ENCODE data around the gene EPGN. TPM values are rescaled to one million over a fixed set of nuclear protein-coding genes. Genes with fewer than 3 reads are reported as not detected.
"Not testable (repeated sequence)": the region's sequence is repeated elsewhere in the genome, so short reads cannot be mapped to it uniquely, and the experiment has no call there.

Gene EPGN
- total RNA-seq, 8 experiments from 2014 or later = 0.11 to 3.0 (median 0.46) TPM; not detected in 4

DNA sequence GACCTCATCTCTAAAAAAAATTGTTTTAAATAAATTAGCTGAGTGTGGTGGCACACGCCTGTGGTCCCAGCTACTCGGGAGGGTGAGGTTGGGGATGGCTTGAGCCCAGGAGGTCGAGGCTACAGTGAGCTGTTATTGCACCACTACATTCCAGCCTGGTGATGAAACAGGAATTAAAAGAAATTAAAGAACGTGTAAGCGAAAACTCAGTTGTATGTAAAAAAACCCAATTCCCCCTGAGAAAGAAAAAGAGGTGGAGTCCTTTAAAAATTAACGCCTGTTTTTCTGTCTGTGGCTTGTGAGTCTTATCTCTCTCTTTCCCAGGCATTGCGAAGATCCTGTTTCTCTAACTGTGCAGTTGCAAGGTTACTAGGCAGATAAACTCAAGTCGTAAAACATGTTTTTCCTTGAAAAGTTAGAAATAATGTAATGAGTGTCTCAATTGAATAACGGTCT lies 22.1 kb downstream of the EPGN start:
- Histone ChIP-seq H3K27ac (no peak overlapping the region), H3K4me3 (no peak overlapping the region), H3K4me1 (replicated peaks in 1 of 2) (no peaks in the 10 kb centered on the region)
- in situ Hi-C loops (cut with MboI; ENCODE audit: low pct_unique_long_range_greater_than_20kb in 2 of 9, low sequenced_read_pairs in 9 of 9, unreplicated experiment in 9 of 9) = loop anchor here in 1 of 9 experiments (25.0 kb wide), 1 partner anchor 332 kb away; no protein-coding TSS in a partner anchor
- 56 to 100% (median 82%) methylated on average over 1 to 9 of the region's 9 CpGs; no CpG with 5 or more reads in 1 of the 10 experiments for WGBS, 10 experiments
- no peak for ATAC-seq (replicated peaks in 6 of 8)

GRCh38 chr4:74331252-74331651 lies 23.0 kb downstream of the EPGN start:
- no peaks in the 10 kb centered on the region for H3K4me1 ChIP-seq (replicated peaks in 1 of 2)
- no peak overlapping the region for H3K27ac ChIP-seq
- WGBS, 10 experiments = 36 to 100% (median 69%) methylated on average over 1 to 2 of the region's 2 CpGs; no CpG with 5 or more reads in 4 of the 10 experiments
- ATAC-seq (replicated peaks in 6 of 8) = no peak
- H3K4me3 ChIP-seq = no peak overlapping the region
- in situ Hi-C loops (cut with MboI; ENCODE audit: low pct_unique_long_range_greater_than_20kb in 2 of 9, low sequenced_read_pairs in 9 of 9, unreplicated experiment in 9 of 9) = loop anchor here in 1 of 9 experiments (25.0 kb wide), 1 partner anchor 331 kb away; no protein-coding TSS in a partner anchor

DNA sequence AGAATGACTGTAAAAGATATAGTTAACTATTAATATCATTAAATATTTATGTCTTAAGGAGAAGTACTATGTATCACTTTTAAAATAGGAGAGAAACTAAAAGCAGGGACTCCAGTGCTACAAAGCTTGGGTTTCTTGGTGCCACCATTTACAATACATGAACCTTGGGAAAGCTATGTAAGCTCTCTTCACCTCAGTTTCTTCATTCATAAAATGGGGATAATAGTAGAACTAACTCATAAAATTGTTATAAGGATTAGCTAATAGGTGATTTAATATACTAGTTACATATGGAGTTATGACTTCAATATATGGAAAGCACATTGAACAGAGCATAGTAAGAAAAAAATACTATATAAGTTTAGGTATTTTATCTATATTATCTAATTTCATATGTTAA lies 23.7 kb downstream of the EPGN start:
- Histone ChIP-seq H3K4me1 (replicated peaks in 1 of 2) (no peaks in the 10 kb centered on the region), H3K4me3 (no peak overlapping the region), H3K27ac (no peak overlapping the region)
- no peak for ATAC-seq (replicated peaks in 6 of 8)
- in situ Hi-C loops (cut with MboI; ENCODE audit: low pct_unique_long_range_greater_than_20kb in 2 of 9, low sequenced_read_pairs in 9 of 9, unreplicated experiment in 9 of 9) = loop anchor here in 1 of 9 experiments (25.0 kb wide), 1 partner anchor 330 kb away; no protein-coding TSS in a partner anchor

DNA sequence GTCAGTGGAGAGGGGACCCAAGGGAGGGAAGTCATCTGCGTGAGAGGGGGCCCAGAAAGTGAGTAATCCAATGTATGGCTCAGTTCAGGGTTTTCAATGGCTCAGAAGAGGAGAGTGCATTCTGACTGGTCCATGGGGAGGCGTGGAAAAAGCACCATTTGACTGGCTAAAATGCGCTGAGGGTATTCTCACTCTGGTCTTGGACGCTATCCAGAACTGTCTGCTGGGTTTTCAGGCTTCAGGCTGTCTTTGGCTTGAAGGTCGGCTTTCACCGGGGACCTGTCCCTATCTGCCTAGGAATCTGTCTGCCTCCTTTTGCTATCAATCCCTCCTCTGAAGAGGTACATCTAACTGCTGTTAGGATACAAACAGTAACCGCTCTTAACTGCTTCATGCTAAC lies 26.4 kb downstream of the EPGN start:
- no peak for ATAC-seq (replicated peaks in 6 of 8)
- Histone ChIP-seq H3K27ac (no peak overlapping the region), H3K4me3 (no peak overlapping the region), H3K4me1 (replicated peaks in 1 of 2) (no peaks in the 10 kb centered on the region)
- 80 to 100% (median 90%) methylated on average over 1 to 7 of the region's 7 CpGs; no CpG with 5 or more reads in 1 of the 10 experiments for WGBS, 10 experiments
- in situ Hi-C loops (cut with MboI; ENCODE audit: low pct_unique_long_range_greater_than_20kb in 2 of 9, low sequenced_read_pairs in 9 of 9, unreplicated experiment in 9 of 9) = loop anchor here in 1 of 9 experiments (25.0 kb wide), 1 partner anchor 328 kb away; no protein-coding TSS in a partner anchor

- WGBS, 10 experiments = 46 to 100% (median 80%) methylated on average over 1 to 5 of the region's 5 CpGs
- no peaks in the 10 kb centered on the region for H3K4me1 ChIP-seq (replicated peaks in 1 of 2)
- ATAC-seq (replicated peaks in 6 of 8) = no peak
- in situ Hi-C loops (cut with MboI; ENCODE audit: low pct_unique_long_range_greater_than_20kb in 2 of 9, low sequenced_read_pairs in 9 of 9, unreplicated experiment in 9 of 9) = loop anchor here in 1 of 9 experiments (25.0 kb wide), 1 partner anchor 327 kb away; no protein-coding TSS in a partner anchor
- no peak overlapping the region for H3K4me3 ChIP-seq
- no peak overlapping the region for H3K27ac ChIP-seq
Measured at GRCh38 chr4:74335341-74336021, 27.2 kb downstream of the EPGN start.

DNA sequence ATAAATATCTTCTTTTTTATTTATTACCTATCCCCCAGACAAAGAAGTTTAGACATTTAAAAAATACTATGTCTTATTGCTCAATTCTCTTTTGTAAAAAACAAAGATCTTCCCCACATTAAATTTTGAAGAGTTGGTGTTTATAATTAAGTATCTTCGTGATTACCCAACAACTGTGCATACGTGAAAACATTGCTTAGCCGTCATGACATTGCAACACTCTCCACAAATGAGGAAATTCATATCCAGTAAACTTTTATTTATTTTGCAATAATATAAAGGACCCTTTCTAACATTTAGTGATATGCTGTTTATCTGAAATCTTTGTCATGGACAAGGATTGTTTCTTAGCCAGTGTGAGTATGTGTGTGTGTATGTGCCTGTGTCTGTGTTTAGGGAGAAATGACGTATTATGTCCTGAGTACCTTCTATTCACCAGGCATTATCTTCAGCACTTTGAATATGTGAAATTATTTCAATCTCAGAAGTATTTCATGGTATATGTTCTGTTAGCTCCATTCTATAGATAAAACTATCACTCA lies 30.6 kb downstream of the EPGN start:
- WGBS, 10 experiments = 33 to 100% (median 91%) methylated on average over 2 to 4 of the region's 4 CpGs
- H3K4me3 ChIP-seq = no peak overlapping the region
- in situ Hi-C loops (cut with MboI; ENCODE audit: low pct_unique_long_range_greater_than_20kb in 2 of 9, low sequenced_read_pairs in 9 of 9, unreplicated experiment in 9 of 9) = loop anchor here in 1 of 9 experiments (25.0 kb wide), 1 partner anchor 323 kb away; no protein-coding TSS in a partner anchor
- no peak for ATAC-seq (replicated peaks in 6 of 8)
- no peaks in the 10 kb centered on the region for H3K4me1 ChIP-seq (replicated peaks in 1 of 2)
- H3K27ac ChIP-seq = no peak overlapping the region

DNA sequence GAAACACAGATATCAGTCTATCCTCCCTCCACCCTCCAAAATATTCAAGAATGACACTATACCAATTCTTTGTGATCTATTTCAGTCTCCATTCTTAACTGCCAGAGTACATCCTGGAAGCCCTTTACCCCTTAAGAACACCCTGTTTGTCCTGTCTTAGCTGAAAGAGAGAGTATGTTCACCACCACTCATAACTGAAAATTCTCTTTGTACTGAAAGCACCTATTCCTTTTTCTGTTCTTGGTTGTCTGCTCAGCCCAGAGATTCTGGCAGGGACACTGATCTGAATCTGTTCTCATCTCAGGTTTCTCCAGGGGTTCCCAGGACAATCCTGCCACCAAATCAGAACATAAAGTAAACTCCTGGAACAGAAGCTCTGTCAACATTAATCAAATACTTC lies 31.2 kb downstream of the EPGN start:
- no peaks in the 10 kb centered on the region for H3K4me1 ChIP-seq (replicated peaks in 1 of 2)
- no peak overlapping the region for H3K4me3 ChIP-seq
- in situ Hi-C loops (cut with MboI; ENCODE audit: low pct_unique_long_range_greater_than_20kb in 2 of 9, low sequenced_read_pairs in 9 of 9, unreplicated experiment in 9 of 9) = loop anchor here in 1 of 9 experiments (25.0 kb wide), 1 partner anchor 323 kb away; no protein-coding TSS in a partner anchor
- no peak for ATAC-seq (replicated peaks in 6 of 8)
- H3K27ac ChIP-seq = no peak overlapping the region

DNA sequence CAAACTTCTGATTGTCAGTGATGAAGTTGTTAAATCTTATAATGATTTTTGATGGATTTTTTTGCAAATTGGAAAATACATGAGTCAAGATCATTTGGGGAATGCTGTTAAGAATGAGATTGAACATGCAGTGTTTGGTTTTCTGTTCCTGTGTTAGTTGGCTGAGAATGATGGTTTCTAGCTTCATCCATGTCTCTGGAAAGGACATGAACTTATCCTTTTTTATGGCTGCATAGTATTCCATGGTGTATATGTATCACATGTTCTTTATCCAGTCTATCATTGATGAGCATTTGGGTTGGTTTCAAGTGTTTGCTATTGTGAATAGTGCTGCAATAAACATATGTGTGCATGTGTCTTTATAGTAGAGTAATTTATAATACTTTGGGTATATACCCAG lies 32.2 kb downstream of the EPGN start:
- not testable (repeated sequence) for ATAC-seq (replicated peaks in 6 of 8); H3K4me1 ChIP-seq (replicated peaks in 1 of 2); H3K27ac ChIP-seq; H3K4me3 ChIP-seq
- in situ Hi-C loops (cut with MboI; ENCODE audit: low pct_unique_long_range_greater_than_20kb in 2 of 9, low sequenced_read_pairs in 9 of 9, unreplicated experiment in 9 of 9) = loop anchor here in 1 of 9 experiments (25.0 kb wide), 1 partner anchor 322 kb away; no protein-coding TSS in a partner anchor

DNA sequence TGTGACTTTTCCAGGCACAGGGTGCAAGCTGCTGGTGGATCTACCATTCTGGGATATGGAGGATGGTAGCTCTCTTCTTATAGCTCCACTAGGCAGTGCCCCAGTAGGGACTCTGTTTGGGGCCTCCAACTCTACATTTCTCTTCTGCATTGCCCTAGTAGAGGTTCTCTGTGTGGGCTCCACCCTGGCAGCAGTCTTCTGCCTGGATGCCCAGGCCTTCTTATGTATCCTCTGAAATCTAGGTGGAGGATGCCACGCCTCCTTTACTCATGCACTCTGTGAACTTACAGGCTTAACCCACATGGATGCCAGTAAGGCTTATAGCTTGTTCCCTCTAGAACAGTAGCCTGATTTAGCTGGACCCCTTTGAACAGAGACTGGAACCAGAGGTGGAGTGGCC lies 35.8 kb downstream of the EPGN start:
- WGBS, 10 experiments = 0 to 33% (median 14%) methylated on average over 1 of the region's 1 CpG; no CpG with 5 or more reads in 7 of the 10 experiments
- Histone ChIP-seq H3K4me1 (replicated peaks in 1 of 2) (no peaks in the 10 kb centered on the region), H3K4me3 (no peak overlapping the region), H3K27ac (no peak overlapping the region)
- no peak for ATAC-seq (replicated peaks in 6 of 8)
- in situ Hi-C loops (cut with MboI; ENCODE audit: low pct_unique_long_range_greater_than_20kb in 2 of 9, low sequenced_read_pairs in 9 of 9, unreplicated experiment in 9 of 9) = loop anchor here in 1 of 9 experiments (25.0 kb wide), 1 partner anchor 318 kb away; no protein-coding TSS in a partner anchor

- no peak overlapping the region for H3K27ac ChIP-seq
- H3K4me3 ChIP-seq = no peak overlapping the region
- WGBS, 10 experiments = 12 to 88% (median 55%) methylated on average over 2 to 4 of the region's 4 CpGs; no CpG with 5 or more reads in 1 of the 10 experiments
- no peak for ATAC-seq (replicated peaks in 6 of 8)
- no peaks in the 10 kb centered on the region for H3K4me1 ChIP-seq (replicated peaks in 1 of 2)
- in situ Hi-C loops (cut with MboI; ENCODE audit: low pct_unique_long_range_greater_than_20kb in 2 of 9, low sequenced_read_pairs in 9 of 9, unreplicated experiment in 9 of 9) = loop anchor here in 1 of 9 experiments (25.0 kb wide), 1 partner anchor 308 kb away; no protein-coding TSS in a partner anchor
Measured at GRCh38 chr4:74353858-74354257, 45.6 kb downstream of the EPGN start.

DNA sequence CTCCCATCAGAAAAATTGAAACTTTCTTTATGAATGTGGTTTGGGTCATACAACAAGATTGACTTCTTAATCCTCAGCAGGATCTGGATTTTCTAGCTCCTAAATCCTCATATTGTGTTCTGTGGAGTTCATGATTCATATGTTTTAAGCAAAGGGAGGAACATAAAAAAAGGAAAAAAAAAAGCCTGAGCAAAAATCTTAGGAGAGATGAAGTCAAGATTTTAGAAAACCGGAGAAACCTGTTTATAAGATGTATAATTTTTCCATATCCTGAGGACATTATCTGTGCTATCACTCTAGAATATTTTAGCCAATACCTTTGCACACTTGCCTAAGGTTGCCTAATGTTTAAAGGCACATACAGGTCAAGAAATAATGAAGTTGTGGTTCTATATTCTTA lies 49.7 kb downstream of the EPGN start:
- Histone ChIP-seq H3K4me1 (replicated peaks in 1 of 2) (no peaks in the 10 kb centered on the region), H3K27ac (no peak overlapping the region), H3K4me3 (no peak overlapping the region)
- ATAC-seq (replicated peaks in 6 of 8) = no peak
- in situ Hi-C loops (cut with MboI; ENCODE audit: low pct_unique_long_range_greater_than_20kb in 2 of 9, low sequenced_read_pairs in 9 of 9, unreplicated experiment in 9 of 9) = loop anchor here in 1 of 9 experiments (25.0 kb wide), 1 partner anchor 304 kb away; no protein-coding TSS in a partner anchor
- WGBS, 10 experiments = 11 to 100% (median 67%) methylated on average over 1 of the region's 1 CpG; no CpG with 5 or more reads in 1 of the 10 experiments

DNA sequence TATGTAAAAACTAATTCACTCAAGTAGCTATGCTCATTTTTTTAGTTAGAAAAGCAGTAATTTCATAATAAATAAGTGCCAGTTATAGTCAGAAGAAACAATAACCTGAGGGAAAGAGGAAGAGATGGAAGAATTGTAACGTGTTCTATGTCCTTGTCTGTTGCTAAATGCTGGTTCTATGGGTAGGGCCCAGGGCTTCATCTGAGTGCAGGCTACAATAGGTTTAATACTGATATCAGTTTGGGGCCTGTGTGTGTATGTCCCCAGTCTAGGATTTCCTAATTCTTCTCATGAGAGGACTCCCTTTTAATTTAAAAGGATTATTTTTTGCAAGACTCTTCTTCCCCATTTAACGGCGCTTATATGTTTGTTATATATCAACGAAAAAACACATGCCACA lies 53.4 kb downstream of the EPGN start:
- ATAC-seq (replicated peaks in 6 of 8) = no peak

GRCh38 chr4:74362347-74362746 lies 54.1 kb downstream of the EPGN start:
- no peak for ATAC-seq (replicated peaks in 6 of 8)
- in situ Hi-C loops (cut with MboI; ENCODE audit: low pct_unique_long_range_greater_than_20kb in 2 of 9, low sequenced_read_pairs in 9 of 9, unreplicated experiment in 9 of 9) = loop anchor here in 1 of 9 experiments (25.0 kb wide), 1 partner anchor 300 kb away; no protein-coding TSS in a partner anchor
- 60 to 100% (median 92%) methylated on average over 1 to 3 of the region's 3 CpGs; no CpG with 5 or more reads in 1 of the 10 experiments for WGBS, 10 experiments
- Histone ChIP-seq H3K4me1 (replicated peaks in 1 of 2) (no peaks in the 10 kb centered on the region), H3K27ac (no peak overlapping the region), H3K4me3 (no peak overlapping the region)

More for the DNA sequence above, 53.4 kb downstream of the EPGN start:
- in situ Hi-C loops (cut with MboI; ENCODE audit: low pct_unique_long_range_greater_than_20kb in 2 of 9, low sequenced_read_pairs in 9 of 9, unreplicated experiment in 9 of 9) = loop anchor here in 1 of 9 experiments (25.0 kb wide), 1 partner anchor 301 kb away; no protein-coding TSS in a partner anchor
- no peak overlapping the region for H3K4me3 ChIP-seq
- H3K4me1 ChIP-seq (replicated peaks in 1 of 2) = no peaks in the 10 kb centered on the region
- no peak overlapping the region for H3K27ac ChIP-seq
- 48 to 100% (median 83%) methylated on average over 1 to 4 of the region's 4 CpGs; no CpG with 5 or more reads in 1 of the 10 experiments for WGBS, 10 experiments
